SK-N-SH (cell line): Measurements from ENCODE around the gene NUP88. TPM values are rescaled to one million over a fixed set of nuclear protein-coding genes. Genes with fewer than 3 reads are reported as not detected.

ENCODE experiments used
- CTCF ChIA-PET: fragments of 300-600, 350-600 bp; formaldehyde crosslinking; extraction: SDS; loops from one replicate; lab custom pipeline; 2021; lab: Yijun Ruan, JAX
- POLR2A ChIA-PET: fragments of 350-600 bp; sonication (Branson Sonifier 250); formaldehyde crosslinking; extraction: SDS; loops from one replicate; lab custom pipeline; 2020; ENCODE audit warnings: antibody characterized with exemption, inconsistent platforms; lab: Yijun Ruan, JAX
- DNase-seq: peaks from one replicate; pipeline ENCODE4 v3.0.0; 2012
- H2AFZ ChIP-seq: fragments of 200-600 bp; sonication (generic); 2 replicates; pipeline ENCODE4 v1.8.1; 2016; ENCODE audit warnings: antibody characterized with exemption, mild to moderate bottlenecking, low read depth
- H3F3A ChIP-seq: fragments of 200-600 bp; sonication (generic); replicated peaks from 2 replicates; pipeline ENCODE3; 2016; ENCODE audit warnings: antibody characterized with exemption, mild to moderate bottlenecking; ENCODE audit not compliant: insufficient read depth
- H3K27ac ChIP-seq, 2 experiments: fragments of 200-500 bp in 1 of 2; fragments of 200-600 bp in 1 of 2; sonication (Bioruptor generic) in 1 of 2; sonication (generic), shearing (Covaris generic) in 1 of 2; 2 replicates each; pipeline versions ENCODE4 v1.5.1 to v1.6.1; 2014 to 2016; ENCODE audit warnings: low read depth in 2 of 2, inconsistent platforms in 1 of 2, low read length in 1 of 2, mild to moderate bottlenecking in 1 of 2, mixed read lengths in 1 of 2
- H3K27me3 ChIP-seq: fragments of 200-600 bp; sonication (generic), shearing (Covaris generic); 2 replicates; pipeline ENCODE4 v1.6.1; 2016; ENCODE audit warnings: mixed run types; ENCODE audit not compliant: insufficient read depth
- H3K36me3 ChIP-seq, 2 experiments: fragments of 200-500 bp in 1 of 2; fragments of 200-600 bp in 1 of 2; sonication (Bioruptor generic) in 1 of 2; sonication (generic) in 1 of 2; replicated peaks in 1 of 2; 2 replicates each; pipeline versions ENCODE3 to v1.5.1; 2014 to 2016; ENCODE audit warnings: low read length in 1 of 2, mild to moderate bottlenecking in 1 of 2; ENCODE audit not compliant: insufficient read depth in 2 of 2, control insufficient read depth in 1 of 2
- H3K4me1 ChIP-seq, 2 experiments: fragments of 200-500 bp in 1 of 2; fragments of 200-600 bp in 1 of 2; sonication (Bioruptor generic) in 1 of 2; sonication (generic), shearing (Covaris generic) in 1 of 2; 2 replicates each; pipeline versions ENCODE4 v1.5.1 to v1.6.1; 2014 to 2016; ENCODE audit warnings: low read depth in 1 of 2, low read length in 1 of 2, mixed run types in 1 of 2; ENCODE audit not compliant: insufficient read depth in 2 of 2, control insufficient read depth in 1 of 2
- H3K4me2 ChIP-seq: fragments of 200-600 bp; sonication (generic), shearing (Covaris generic); 2 replicates; pipeline ENCODE4 v1.6.1; 2017; ENCODE audit warnings: mixed run types
- H3K4me3 ChIP-seq, 2 experiments: fragments of 200-500 bp in 1 of 2; fragments of 200-600 bp in 1 of 2; sonication (Bioruptor generic) in 1 of 2; sonication (generic), shearing (Covaris generic) in 1 of 2; 2 replicates each; pipeline versions ENCODE4 v1.5.1 to v1.8.1; 2014 to 2016; ENCODE audit warnings: low read depth in 2 of 2, inconsistent platforms in 1 of 2, low read length in 1 of 2, mild to moderate bottlenecking in 1 of 2, mixed read lengths in 1 of 2, moderate library complexity in 1 of 2
- H3K79me2 ChIP-seq: fragments of 200-600 bp; sonication (generic); 2 replicates; pipeline ENCODE4 v1.8.1; 2017; ENCODE audit warnings: mild to moderate bottlenecking; ENCODE audit not compliant: insufficient read depth
- H3K9ac ChIP-seq: fragments of 200-600 bp; sonication (generic); 2 replicates; pipeline ENCODE4 v1.6.1; 2017; ENCODE audit warnings: mixed run types
- H3K9me2 ChIP-seq: fragments of 200-600 bp; sonication (generic); 2 replicates; pipeline ENCODE4 v1.6.1; 2017; ENCODE audit warnings: mixed run types
- H3K9me3 ChIP-seq: fragments of 200-600 bp; sonication (generic); 2 replicates; pipeline ENCODE4 v1.6.1; 2017; ENCODE audit warnings: mixed run types, mild to moderate bottlenecking, moderate library complexity
- H4K20me1 ChIP-seq: fragments of 200-600 bp; sonication (generic); 2 replicates; pipeline ENCODE4 v1.6.1; 2017; ENCODE audit warnings: mild to moderate bottlenecking, mixed run types; ENCODE audit not compliant: insufficient read depth
- CHD2 ChIP-seq: fragments of 150-350 bp; IDR thresholded peaks from 2 replicates; pipeline ENCODE4 v1.6.1; 2018; ENCODE audit warnings: low read length; ENCODE audit not compliant: partially characterized antibody
- CTCF ChIP-seq: fragments of 200-600 bp; sonication (generic); IDR thresholded peaks from 2 replicates; pipeline ENCODE4 v1.6.1; 2017; ENCODE audit warnings: antibody characterized with exemption, mild to moderate bottlenecking, moderate library complexity
- ELF1 ChIP-seq: IDR thresholded peaks from 2 replicates; pipeline ENCODE4 v1.4.0; 2012
- EP300 ChIP-seq, 2 experiments: IDR thresholded peaks; 2 replicates each; pipeline versions ENCODE4 v1.4.0 to v1.6.1; 2012; ENCODE audit warnings: borderline replicate concordance in 1 of 2, low read depth in 1 of 2, low read length in 1 of 2
- EZH2phosphoT487 ChIP-seq: fragments of 200-600 bp; sonication (generic); IDR thresholded peaks from 2 replicates; pipeline ENCODE4 v1.6.1; 2017; ENCODE audit warnings: low read depth, mixed run types, mild to moderate bottlenecking, antibody characterized with exemption, moderate library complexity, borderline replicate concordance
- FOXJ3 ChIP-seq: sonication (generic); formaldehyde crosslinking; IDR thresholded peaks from 2 replicates; pipeline ENCODE4 v1.5.1; 2020; ENCODE audit warnings: mild to moderate bottlenecking, missing genetic modification reagents
- FOXM1 ChIP-seq: IDR thresholded peaks from 2 replicates; pipeline ENCODE4 v1.4.0; 2012; ENCODE audit warnings: low read depth, mild to moderate bottlenecking
- GABPA ChIP-seq: IDR thresholded peaks from 2 replicates; pipeline ENCODE4 v1.4.0; 2012; ENCODE audit warnings: low read depth, mild to moderate bottlenecking
- GATA2 ChIP-seq: sonication (generic); formaldehyde crosslinking; IDR thresholded peaks from 2 replicates; pipeline ENCODE4 v1.5.0; 2020; ENCODE audit warnings: mild to moderate bottlenecking, missing genetic modification reagents
- IRF3 ChIP-seq: fragments of 150-350 bp; IDR thresholded peaks from 2 replicates; pipeline ENCODE4 v1.6.1; 2016; ENCODE audit warnings: mild to moderate bottlenecking, low read depth, low read length
- JUND ChIP-seq: IDR thresholded peaks from 2 replicates; pipeline ENCODE4 v1.4.0; 2012
- MEF2A ChIP-seq: IDR thresholded peaks from 2 replicates; pipeline ENCODE4 v1.4.0; 2012; ENCODE audit warnings: low read depth, borderline replicate concordance
- MXI1 ChIP-seq: IDR thresholded peaks from 2 replicates; pipeline ENCODE4 v1.6.1; 2012; ENCODE audit warnings: mild to moderate bottlenecking, low read depth, low read length, improper control_type of control experiment
- NFIC ChIP-seq: IDR thresholded peaks from 2 replicates; pipeline ENCODE4 v1.4.0; 2012; ENCODE audit warnings: borderline replicate concordance
- POLR2AphosphoS5 ChIP-seq: IDR thresholded peaks from 2 replicates; pipeline ENCODE4 v1.6.1; 2012; ENCODE audit warnings: low read depth, low read length
- RCOR1 ChIP-seq: fragments of 150-350 bp; IDR thresholded peaks from 2 replicates; pipeline ENCODE4 v1.6.1; 2017; ENCODE audit warnings: antibody characterized with exemption, low read length
- RFX5 ChIP-seq: IDR thresholded peaks from 2 replicates; pipeline ENCODE4 v1.6.1; 2012; ENCODE audit warnings: mild to moderate bottlenecking, improper control_type of control experiment, low read length
- TCF12 ChIP-seq: IDR thresholded peaks from 2 replicates; pipeline ENCODE4 v1.4.0; 2012
- USF2 ChIP-seq: fragments of 150-350 bp; IDR thresholded peaks from 2 replicates; pipeline ENCODE4 v1.6.1; 2017; ENCODE audit warnings: antibody characterized with exemption, low read length, low read depth, borderline replicate concordance
- WGBS: methylation state at CpG from one replicate; pipeline ENCODE4 v1.1.6; 2017; ENCODE audit warnings: low lambda C conversion rate; 5-methylcytosine and 5-hydroxymethylcytosine counted together
- polyA plus RNA-seq, 3 experiments: library from polyadenylated mRNA; depleted of rRNA; stranded (reverse); fragments of >200 nt; gene quantifications; 2 replicates each; pipeline ENCODE4 v1.2.3, GENCODE V29; 2012
- TF ChIP-seq, protein P1 (sequence below): IDR thresholded peaks from 2 replicates; pipeline ENCODE4 v1.6.1; 2012; ENCODE audit warnings: mild to moderate bottlenecking, low read depth, low read length, moderate library complexity
- TF ChIP-seq, protein P2 (sequence below): IDR thresholded peaks from 2 replicates; pipeline ENCODE4 v1.4.0; 2012; ENCODE audit warnings: low read depth, borderline replicate concordance

NUP88 gene
- polyA plus RNA-seq, 1 of the 3 experiments (the other 2 are of a cell fraction): 54.1 TPM

DNA sequence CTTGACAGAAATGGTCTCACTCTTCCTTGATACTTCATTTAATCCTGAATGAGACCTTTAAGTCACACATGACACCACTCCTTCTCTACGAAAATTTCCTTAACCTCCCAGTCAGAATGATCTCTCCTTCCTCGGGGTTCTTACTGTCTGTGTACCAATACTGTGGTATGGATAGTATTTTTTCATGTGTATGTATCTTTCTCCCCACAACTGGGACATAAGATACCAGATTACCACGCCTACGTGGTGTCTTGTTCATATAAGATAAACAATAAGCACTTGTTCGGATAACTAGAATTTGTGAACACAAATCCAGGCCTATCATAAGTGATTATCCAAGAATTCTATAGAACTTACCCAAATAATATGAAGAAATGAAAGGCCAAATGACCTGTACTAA, 11.3 kb downstream of the NUP88 start (continued):
- TF ChIP-seq, protein P1, sequence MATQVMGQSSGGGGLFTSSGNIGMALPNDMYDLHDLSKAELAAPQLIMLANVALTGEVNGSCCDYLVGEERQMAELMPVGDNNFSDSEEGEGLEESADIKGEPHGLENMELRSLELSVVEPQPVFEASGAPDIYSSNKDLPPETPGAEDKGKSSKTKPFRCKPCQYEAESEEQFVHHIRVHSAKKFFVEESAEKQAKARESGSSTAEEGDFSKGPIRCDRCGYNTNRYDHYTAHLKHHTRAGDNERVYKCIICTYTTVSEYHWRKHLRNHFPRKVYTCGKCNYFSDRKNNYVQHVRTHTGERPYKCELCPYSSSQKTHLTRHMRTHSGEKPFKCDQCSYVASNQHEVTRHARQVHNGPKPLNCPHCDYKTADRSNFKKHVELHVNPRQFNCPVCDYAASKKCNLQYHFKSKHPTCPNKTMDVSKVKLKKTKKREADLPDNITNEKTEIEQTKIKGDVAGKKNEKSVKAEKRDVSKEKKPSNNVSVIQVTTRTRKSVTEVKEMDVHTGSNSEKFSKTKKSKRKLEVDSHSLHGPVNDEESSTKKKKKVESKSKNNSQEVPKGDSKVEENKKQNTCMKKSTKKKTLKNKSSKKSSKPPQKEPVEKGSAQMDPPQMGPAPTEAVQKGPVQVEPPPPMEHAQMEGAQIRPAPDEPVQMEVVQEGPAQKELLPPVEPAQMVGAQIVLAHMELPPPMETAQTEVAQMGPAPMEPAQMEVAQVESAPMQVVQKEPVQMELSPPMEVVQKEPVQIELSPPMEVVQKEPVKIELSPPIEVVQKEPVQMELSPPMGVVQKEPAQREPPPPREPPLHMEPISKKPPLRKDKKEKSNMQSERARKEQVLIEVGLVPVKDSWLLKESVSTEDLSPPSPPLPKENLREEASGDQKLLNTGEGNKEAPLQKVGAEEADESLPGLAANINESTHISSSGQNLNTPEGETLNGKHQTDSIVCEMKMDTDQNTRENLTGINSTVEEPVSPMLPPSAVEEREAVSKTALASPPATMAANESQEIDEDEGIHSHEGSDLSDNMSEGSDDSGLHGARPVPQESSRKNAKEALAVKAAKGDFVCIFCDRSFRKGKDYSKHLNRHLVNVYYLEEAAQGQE: no peak
- no peak for TF ChIP-seq GABPA
- no peak for TF ChIP-seq JUND
- TF ChIP-seq NFIC: no peak
- no peak for TF ChIP-seq CHD2
- no peak for TF ChIP-seq ELF1
- no peak for TF ChIP-seq POLR2AphosphoS5
- no peak for TF ChIP-seq GATA2 (CRISPR knock-in tag)
- no peak for TF ChIP-seq RCOR1
- no peak for TF ChIP-seq MXI1

GRCh38 chr17:5405400-5405799, 14.1 kb downstream of the NUP88 start:
- Histone ChIP-seq H3K9me3 (no peaks in the 10 kb centered on the region), H3K9me2 (no peaks in the 10 kb centered on the region), H3K4me1 (no peaks in the 10 kb centered on the region), H3K36me3 (peaks cover 68 to 79% of the 10 kb centered on the region in 2 experiments), H3K79me2 (peaks cover 16% of the 10 kb centered on the region; the same call in 1 of the 2 replicates), H3K4me2 (no peak overlapping the region), H3K9ac (no peak overlapping the region), H3K27ac (no peak overlapping the region), H3K27me3 (no peaks in the 10 kb centered on the region), H3F3A (peaks cover 3% of the 10 kb centered on the region), H4K20me1 (no peaks in the 10 kb centered on the region; the same call in 1 of the 2 replicates), H2AFZ (no peak overlapping the region), H3K4me3 (no peak overlapping the region)
- 93% methylated on average over 4 of the region's 4 CpGs for WGBS
- ChIA-PET POLR2A (no interaction called here), CTCF (no interaction called here)
- no peak for DNase-seq
- TF ChIP-seq, protein P1: no peak
- no peak for TF ChIP-seq USF2
- no peak for TF ChIP-seq IRF3
- TF ChIP-seq FOXJ3 (CRISPR knock-in tag): no peak
- TF ChIP-seq, protein P2, sequence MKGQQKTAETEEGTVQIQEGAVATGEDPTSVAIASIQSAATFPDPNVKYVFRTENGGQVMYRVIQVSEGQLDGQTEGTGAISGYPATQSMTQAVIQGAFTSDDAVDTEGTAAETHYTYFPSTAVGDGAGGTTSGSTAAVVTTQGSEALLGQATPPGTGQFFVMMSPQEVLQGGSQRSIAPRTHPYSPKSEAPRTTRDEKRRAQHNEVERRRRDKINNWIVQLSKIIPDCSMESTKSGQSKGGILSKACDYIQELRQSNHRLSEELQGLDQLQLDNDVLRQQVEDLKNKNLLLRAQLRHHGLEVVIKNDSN: no peak
- TF ChIP-seq NFIC: no peak
- TF ChIP-seq EZH2phosphoT487: no peak
- no peak for TF ChIP-seq CTCF
- TF ChIP-seq TCF12: no peak
- TF ChIP-seq MXI1: no peak
- TF ChIP-seq ELF1: no peak
- TF ChIP-seq FOXM1: no peak
- TF ChIP-seq RFX5: no peak
- TF ChIP-seq MEF2A: no peak
- TF ChIP-seq EP300 (IDR thresholded peaks at IDR 0.05; ENCODE audit: borderline replicate concordance in 1 of 2, low read depth in 1 of 2, low read length in 1 of 2): no peak
